Glomerular visceral epithelial cell (primary cell): ENCODE measurements around the gene THTPA.
"Not testable (repeated sequence)": the region's sequence is repeated elsewhere in the genome, so short reads cannot be mapped to it uniquely, and the experiment has no call there.

Experiments
- DNase-seq: peaks from one replicate; pipeline ENCODE4 v3.0.0-alpha.2; 2016; ENCODE audit errors: extremely low spot score

Gene THTPA

DNA sequence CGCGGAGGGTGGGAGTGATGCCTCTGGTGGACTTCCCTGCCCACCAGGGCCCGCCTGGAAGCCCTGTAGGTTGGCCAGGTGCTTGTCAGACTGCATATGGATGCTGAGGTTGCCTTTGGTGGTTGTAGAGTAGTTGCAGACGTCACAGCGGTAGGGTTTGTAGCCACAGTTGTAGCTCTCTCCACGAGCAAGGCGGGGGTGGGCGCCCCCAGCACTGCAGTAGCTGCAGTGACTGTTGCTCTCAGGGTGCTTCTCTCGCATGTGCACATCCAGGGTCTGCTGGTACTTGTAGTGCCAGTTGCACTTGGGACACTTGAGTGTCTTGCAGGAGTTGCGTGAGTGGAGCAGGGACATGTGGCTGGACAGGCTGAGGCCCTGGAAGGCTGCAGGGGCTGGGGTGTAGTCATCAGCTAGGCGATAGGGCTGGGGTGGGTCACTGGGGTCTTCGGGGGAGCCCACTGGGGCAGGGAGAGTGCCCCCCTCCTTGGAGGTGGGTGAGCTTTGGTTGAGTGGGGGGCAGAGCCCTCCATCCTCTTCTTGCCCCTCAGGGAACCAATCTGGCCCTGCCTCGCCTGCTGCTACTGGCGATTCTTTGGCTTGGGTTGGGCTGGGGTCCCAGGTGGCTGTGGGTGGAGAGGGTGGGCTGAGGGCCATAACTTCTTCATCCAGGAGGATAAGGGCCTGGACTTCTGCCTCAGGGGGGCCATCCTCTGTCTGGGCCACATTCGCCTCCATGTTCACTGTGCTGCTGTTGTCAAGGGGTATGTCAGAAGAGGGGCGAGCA, 22.2 kb upstream of the THTPA start:
- DNase-seq = no peak

DNA sequence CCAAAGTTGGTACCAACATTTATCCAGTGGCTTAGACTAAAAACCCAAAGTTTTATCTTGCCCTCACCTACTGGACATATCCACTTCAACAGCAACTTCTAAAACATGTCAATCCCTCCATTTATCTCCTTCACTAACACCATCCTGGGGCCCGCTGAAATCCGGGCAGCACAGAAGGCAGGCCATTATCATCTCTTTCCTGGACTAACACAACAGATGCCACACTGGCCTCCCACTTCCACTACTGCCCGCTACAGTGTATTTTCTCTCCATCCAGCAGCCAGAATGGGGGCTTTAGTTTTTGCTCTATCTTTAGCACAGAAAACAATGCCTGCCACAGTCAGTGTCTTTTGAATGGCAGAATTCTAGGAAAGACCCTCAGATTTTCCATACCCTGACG, 20.1 kb upstream of the THTPA start:
- DNase-seq = no peak

DNA sequence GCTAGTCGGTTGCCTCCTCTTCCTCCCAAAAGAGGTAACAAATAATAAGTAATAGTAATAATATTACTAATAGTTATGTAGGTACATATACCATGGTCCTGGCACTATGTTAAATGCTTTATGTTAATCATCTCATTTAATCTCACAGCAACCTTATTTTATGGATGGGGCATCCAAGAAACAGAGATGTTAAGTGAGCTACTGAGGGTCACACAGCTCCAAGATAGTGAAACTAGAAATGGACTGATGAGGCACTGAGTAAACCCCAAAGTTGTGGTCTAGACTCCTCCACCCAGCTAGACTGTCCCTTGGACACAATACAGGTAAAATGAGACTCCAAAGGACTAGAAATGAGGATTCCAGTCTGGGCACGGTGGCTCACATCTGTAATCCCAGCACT, 19.6 kb upstream of the THTPA start:
- no peak for DNase-seq

DNA sequence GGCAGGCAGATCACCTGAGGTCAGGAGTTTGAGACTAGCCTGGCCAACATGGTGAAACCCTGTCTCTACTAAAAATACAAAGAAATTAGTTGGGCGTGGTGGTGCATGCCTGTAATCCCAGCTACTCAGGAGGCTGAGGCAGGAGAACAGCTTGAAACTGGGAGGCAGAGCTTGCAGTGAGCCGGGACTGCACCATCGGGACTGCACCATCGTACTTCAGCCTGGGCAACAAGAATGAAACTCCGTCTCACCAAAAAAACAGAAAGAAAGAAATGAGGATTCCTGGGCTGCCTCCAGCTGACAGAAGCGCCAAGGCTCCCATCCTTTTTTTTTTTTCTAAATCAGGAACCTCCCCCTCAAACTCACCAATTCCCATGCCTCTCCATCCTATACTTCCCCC, 19.2 kb upstream of the THTPA start:
- DNase-seq = not testable (repeated sequence)

DNA sequence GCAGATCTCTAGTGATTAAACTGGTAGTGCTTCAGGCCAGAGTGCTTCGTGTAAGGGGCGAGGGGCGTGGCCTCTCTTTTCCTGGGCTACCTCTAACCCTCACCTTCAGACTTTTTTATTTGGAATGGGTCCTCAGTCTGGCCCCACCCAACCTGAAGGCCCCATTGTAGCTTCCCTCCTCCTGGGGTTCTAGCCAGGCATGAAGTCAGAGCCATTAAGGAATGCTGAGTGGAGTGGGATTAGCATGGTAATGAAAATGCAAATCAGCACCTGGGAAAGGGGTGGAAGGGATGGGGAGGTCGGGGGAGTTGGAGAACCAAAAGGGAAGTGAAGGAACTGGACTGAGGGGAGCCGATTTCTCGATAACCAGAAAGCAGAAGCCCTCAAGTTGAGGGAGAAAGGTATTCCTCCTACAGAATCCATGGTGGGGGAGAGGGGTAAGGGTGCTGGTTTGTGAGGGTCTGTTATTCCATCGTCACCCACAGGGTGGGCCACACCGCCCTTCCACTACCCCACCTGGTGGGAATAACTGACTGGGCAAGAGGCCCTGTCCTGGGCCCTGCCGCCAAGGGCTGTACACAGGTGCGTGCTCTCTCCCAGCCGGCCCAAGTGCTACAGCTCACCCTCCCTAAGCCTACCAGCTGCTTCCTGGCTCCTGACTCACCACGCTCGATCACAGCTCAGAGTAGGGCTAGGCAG, 18.6 kb upstream of the THTPA start:
- no peak for DNase-seq

DNA sequence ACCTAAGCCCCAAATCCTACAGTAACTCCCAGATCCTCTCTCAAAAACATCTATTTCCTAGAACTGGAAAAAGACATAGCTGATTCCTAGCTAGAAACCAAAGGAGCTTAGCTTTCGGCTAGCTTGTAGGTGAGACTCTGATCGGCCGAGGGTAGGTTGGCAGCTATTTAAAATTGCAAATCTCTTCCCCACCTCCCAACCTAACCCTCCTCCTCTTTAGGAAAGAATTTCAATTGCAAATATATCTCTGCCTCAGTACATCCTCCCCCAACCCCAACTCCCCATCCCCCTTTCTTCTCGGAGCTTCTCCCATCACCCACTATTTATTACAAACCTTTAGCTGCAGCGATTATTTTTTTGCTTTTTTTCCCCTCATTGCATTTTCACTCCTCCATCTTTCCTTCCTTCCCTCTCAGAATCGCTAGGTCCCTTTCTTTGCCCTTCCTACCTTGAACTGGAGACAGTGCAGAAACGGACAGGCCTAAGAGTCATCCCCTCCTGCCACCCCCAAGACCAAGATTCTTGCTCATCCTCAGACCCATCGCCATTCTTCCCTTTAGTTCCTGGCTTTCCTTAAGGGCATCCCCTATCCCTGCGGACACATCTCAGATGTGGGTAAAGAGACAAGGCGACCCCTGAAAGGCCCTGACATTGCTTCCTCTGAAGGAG, 17.9 kb upstream of the THTPA start:
- no peak for DNase-seq

DNA sequence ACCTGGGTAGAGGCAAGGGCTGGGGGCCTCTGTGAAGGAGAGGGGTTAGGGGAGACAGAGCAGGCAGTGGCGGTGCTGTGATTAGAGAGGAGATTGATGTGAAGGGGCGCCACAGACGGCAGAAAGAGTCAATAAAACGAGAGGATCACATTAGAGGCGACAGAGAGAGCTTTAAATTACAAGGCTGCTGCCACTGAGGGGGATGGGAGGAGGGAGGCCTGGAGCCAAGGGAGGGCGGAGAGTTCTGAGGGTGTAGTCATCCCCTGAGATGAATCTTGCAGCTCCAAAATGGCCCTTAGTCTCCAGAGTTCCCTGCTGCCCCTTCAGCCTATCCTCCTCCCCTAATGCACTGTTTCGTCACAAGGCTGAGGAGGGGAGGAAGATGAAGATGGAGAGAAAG, 17.3 kb upstream of the THTPA start:
- DNase-seq = no peak

DNA sequence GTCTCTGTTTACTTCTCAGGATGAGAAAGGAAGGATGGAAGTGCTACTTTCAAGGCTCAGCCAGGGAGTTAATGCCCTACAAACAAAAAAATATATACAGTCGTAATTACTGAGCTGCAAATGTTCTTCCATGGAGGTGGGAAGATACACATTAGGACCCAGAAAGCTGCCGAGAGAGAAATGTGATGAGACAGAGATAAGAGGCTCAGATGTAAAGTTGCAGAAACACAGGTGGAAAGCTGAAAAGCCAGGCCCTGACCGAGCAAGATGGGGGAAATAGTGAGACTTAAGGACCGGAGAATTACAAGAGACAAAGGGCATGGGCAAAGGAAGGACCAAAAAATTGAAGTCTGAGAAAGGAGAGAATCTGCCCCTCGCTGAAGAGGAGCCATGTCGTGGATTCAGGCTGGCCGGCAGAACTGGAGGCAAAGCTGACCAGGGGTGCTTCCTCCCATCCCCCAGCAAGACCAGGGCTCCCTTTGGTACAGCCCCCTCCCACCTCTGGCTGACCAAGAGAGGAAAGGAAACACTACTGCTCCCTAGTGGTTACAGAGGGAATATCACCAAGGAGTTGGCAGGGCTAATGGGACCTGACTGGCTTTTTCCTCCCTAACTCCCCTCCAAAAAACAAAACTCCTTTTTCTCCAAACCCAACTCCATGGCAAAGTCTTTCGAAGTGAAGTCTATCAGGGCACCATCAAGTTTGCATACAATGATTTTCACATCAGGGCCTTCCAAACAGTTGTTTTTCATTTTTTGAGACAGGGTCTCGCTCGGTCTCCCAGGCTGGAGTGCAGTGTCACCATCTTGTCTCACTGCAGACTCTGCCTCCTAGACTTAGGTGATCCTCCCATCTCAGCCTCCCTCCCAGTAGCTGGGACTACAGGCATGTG, 16.6 kb upstream of the THTPA start:
- DNase-seq = peak; percentile 47

DNA sequence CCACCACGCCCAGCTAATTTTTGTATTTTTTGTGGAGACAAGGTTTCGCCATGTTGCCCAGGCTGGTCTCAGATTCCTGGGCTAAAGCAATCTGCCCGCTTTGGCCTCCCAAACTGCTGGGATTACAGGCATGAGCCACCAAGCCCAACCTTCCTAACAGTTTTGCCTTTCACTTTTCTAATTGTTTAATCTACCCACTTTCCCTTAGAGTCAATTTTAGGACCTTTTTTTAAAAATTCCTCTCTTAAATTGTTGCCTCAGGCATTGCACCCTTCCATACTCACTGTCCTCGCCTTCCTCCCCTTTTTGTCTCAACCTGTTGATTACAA, 16.0 kb upstream of the THTPA start:
- no peak for DNase-seq

DNA sequence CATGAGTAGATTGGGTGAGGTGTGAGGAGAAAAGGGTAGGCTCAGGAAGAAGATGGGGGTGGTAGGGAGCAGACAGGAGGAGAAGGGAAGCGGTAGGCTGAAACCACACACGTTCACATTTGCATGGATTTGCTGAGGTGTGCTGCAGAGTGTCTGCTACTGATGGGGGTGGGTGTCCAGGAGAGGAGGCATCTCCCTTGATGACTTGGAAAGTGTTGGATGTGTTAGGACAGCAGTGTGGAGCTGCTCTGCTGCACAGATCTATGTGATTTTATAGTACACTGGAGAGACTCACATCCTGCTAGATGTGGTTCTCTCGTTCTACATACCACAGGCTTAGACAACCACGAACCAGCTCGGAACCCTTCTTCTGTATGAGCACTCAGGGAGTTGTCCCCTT, 13.8 kb upstream of the THTPA start:
- DNase-seq = no peak

DNA sequence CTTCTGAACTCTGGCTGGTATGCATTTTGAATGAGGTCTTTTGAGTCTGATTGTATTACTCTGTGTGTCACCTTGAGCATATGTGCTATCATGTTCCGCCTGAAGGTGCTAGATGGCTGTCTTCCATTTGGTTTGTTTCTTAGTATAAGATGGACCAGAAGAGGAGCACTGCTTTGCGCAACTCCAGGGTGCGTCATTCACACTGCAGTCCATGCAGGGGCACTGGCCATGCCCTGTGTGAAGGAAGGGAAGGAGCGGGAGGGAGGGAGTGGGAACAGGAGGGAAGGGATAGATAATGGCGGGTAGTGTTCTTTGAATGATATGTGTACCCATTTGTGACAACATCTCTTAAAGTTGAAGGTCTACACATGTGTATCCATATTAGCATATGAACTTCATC, 12.7 kb upstream of the THTPA start:
- no peak for DNase-seq

DNA sequence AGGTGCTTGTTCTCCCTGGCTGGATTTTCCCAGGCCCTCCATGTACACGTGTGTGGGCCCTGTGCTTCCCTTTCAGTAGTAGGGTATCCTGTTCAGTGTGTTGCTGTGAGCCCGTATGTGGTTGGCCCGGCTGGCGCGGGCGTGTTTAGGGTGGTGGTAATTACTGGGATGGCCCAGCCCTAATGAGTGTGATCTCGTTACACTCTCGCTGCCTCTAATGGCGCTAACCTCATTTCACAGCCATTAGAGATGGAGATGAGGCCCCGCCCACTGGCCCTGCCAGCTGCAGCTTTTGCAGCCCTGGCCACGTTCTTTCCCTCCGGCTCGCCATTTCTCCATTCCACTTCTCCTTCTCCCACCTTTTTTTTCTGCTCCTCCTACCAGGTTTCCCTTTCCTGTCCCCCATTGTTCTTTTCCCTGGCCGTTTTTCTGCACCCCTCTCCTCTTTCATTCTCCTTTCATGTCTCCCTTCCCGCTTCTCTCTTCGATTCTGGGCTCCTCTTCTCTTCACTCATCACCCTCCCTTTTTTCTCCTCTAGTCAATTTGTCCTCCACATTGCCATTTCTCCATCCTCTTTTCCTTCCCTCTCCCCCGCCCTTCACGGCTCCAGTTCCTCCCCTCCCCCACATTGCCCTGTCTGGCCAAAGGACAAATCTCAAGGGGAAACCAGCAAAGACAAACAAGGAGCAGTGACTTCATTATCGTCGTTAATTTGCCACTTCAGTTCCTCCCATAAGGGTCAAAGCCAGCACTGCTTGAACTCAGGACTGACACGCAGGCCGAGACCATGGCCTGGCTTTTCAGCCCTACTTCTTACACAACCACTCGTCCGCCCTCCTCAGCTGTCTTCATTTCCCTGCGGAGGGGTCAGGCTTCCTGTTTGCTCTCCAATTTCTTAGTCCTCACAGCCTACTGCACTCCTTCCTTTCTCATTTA, 11.3 kb upstream of the THTPA start:
- no peak for DNase-seq

DNA sequence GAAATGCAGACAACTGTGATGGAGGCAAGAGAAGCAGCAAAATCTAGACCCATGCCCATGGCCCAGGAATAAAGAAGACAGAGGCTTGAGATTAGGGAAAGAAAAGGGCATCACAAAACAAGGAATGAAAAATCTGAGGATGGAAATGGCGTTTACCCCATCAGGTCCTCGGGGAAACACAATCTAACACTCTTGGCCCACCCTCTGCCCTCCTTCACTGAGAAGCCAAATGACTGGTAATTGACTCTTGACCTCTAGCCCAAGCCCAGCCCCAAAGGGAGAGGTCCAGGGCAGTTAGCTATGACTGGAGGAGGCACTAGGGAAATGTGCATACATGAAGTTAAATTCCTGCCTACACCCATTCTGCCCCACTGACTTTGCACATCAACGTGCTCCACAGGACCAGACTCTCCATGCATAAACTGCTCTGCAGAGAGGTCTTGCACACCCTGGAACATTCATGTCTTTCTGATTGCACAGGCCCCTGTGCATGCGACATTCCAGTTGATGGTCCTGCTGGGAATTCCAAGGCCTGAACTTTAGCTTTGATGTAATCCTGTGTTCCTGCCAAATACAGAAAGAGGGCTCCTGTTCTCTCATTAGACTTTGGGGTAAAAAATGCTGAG, 10.2 kb upstream of the THTPA start:
- no peak for DNase-seq

DNA sequence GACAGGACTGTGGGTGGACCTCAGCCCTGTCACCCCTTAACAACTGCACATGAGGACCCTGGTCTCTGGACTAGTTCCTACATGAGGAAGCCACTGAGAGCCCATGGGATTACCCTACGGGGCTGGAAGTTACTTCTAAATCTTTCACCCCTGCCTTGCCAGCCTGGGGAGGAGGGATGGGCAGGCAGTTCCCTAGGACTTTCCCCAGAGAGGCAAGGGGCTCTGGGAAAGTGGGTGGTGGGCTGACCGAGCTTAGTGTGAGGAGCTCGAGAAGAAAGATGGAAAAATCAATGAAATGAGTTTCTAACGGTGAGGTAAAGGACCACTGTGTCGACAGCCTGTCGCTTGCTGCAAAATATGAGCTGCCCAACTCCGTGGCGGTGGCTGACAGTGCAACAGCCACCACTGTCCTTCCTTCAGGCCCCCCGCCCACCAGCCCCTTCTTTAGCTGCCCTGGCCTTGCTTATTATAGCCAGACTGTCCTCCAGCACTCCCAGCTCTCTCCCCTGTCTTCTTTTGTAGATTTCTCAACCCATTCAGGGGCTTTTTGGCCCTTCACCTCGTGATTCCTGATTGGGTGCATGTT, 9.5 kb upstream of the THTPA start:
- no peak for DNase-seq

DNA sequence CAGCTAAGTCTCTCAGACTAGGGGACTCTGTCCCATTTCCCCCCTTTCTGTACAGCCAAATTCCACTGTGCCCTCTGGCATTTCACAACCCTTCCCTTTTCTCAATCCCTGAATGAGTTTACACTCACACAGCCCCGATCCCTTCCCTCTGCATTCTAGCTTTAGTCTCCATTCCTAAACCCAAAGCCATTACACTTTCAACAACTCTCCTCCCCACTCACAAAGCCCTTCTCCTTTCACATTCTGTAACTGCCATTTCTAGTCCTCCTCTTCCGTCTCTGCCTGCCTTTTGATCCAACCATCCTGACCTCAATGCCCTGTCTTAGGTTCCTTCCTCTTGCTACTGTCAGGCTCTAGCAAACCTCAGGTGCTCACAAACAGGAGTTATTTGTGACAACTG, 8.1 kb upstream of the THTPA start:
- DNase-seq = no peak

DNA sequence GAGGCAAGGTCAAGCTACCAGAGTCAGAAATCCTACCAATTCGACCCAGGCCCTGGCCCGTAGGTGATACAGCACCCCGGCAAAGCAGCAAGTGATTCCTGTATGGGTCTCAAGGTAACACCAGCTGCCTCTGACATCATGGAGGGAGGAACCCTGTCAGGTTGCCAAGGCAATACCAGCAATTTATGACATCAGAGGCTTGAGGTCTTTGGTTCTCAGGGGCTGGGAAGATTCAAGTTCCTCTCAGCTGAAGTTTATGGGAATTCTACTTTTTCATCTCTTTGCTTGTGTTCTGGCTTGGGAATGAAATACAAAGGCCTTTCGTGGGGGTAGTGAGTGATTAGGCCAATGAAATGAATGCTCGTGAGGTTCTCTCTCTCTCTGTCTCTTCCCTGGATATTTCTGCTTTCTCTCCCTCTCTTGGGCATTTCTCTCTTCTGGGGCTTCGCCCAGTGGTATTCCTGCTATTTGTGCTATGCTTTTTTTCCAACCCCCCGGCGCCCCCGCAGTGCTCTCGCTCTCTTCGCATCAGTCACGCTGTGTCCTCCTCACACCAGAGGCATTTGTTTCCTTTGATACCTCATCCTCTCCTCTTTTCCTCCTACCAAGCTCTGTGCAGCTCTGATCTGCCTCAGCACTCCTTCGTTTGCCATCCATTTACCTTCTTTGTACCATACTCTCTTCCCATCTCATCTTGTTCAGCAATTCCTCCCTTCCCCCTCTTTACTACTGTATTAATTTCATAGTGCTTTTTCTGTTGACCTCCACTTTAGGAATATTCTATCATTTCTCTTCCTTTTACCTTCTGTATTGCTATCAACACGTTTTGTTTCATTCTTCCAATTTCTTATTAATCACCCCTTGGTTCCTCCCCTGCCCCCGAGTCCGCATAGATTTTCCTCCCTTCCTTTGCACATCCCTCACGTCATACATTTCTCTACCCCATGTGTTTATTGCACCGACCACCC, 7.4 kb upstream of the THTPA start:
- DNase-seq = no peak

DNA sequence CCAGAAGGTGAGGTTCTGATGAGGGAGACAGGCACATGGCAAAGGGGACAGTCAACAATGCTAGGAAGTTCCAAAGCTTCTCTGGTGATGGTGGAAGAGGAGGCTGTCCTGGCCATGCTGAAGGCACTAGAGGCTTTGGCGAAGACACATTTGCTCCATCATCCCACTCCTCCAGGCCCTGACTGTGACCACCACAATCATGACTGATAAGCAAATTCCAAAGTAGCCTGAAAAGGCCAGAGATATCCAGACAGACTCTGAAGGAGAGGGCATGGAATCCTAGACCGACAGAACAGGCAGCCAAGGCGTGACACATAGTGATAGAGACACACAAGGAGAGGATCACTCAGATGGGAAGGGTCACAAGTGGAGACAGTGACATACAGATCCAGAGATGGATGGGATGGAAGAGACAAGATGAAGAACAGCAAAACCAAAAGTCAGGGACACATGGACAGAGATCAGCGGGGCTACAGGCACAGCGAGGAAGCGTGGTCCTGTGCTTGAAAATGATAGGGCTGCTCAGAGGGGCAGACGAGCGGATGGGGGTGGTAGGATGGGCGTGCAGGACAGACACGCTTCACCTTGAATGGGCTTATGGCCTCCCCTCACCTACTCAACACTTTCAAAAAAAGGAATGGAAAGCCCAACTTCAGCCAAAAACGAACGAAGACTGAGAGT, 5.8 kb upstream of the THTPA start:
- DNase-seq = no peak

DNA sequence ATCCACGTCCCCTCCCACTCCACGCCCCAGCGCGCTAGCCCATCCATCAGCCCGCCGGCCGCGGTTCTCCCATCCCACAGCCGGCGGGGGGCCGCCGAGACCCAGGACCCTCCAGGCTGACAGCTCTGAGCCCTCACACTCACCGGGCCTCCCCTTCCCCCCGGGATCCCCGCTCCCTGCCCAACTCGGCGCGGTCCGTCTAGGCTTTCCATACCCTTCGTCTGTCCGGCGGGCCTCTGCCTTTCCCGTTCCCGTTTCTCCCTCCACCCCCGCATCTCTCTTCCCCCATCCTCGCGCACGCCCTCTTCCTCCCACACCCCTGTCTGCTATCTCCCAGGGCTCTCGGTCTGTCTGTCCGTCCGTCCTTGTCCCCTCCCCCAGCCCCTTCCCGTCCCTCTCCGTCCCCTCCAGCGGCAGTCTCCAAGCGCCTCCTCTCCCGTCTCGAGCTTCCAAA, 5.2 kb upstream of the THTPA start:
- DNase-seq = no peak
